ENCODE measurements around the gene NT5DC2. TPM values are rescaled to one million over a fixed set of nuclear protein-coding genes. Genes with fewer than 3 reads are reported as not detected.
A peak's percentile ranks its signal among the peaks of the same experiment; 100 is the strongest.
"Not testable (repeated sequence)": the region's sequence is repeated elsewhere in the genome, so short reads cannot be mapped to it uniquely, and the experiment has no call there.

The NT5DC2 gene
- total RNA-seq, 1 experiment from 2014 or later, result 212 TPM

GRCh38 chr3:52528586-52529375, 4.9 kb downstream of the NT5DC2 start:
- Mint-ChIP-seq H3K27ac (ENCODE audit: unreplicated experiment) (no peak overlapping the region), H3K4me3 (ENCODE audit: unreplicated experiment) (no peak overlapping the region), H3K9me3 (ENCODE audit: unreplicated experiment) (no peaks in the 10 kb centered on the region), H3K4me1 (ENCODE audit: low read depth, unreplicated experiment) (no peaks in the 10 kb centered on the region), H3K27me3 (ENCODE audit: insufficient read depth, unreplicated experiment) (no peaks in the 10 kb centered on the region), H3K36me3 (ENCODE audit: insufficient read depth, unreplicated experiment) (peaks cover 48% of the 10 kb centered on the region)
- ChIA-PET POLR2A (no interaction called here), CTCF (no interaction called here)
- no peaks in the 10 kb centered on the region for H3K9me3 ChIP-seq
- H3K27me3 ChIP-seq (replicated peaks; ENCODE audit: control insufficient read depth, insufficient read depth, low read length), result no peaks in the 10 kb centered on the region
- H3K4me3 ChIP-seq (ENCODE audit: low read depth, low read length), result no peak overlapping the region
- H3K4me1 ChIP-seq, result peaks cover 16% of the 10 kb centered on the region
- peaks cover 5% of the 10 kb centered on the region for H3K36me3 ChIP-seq (ENCODE audit: control insufficient read depth, insufficient read depth, low read length)
- TF ChIP-seq, protein P1, sequence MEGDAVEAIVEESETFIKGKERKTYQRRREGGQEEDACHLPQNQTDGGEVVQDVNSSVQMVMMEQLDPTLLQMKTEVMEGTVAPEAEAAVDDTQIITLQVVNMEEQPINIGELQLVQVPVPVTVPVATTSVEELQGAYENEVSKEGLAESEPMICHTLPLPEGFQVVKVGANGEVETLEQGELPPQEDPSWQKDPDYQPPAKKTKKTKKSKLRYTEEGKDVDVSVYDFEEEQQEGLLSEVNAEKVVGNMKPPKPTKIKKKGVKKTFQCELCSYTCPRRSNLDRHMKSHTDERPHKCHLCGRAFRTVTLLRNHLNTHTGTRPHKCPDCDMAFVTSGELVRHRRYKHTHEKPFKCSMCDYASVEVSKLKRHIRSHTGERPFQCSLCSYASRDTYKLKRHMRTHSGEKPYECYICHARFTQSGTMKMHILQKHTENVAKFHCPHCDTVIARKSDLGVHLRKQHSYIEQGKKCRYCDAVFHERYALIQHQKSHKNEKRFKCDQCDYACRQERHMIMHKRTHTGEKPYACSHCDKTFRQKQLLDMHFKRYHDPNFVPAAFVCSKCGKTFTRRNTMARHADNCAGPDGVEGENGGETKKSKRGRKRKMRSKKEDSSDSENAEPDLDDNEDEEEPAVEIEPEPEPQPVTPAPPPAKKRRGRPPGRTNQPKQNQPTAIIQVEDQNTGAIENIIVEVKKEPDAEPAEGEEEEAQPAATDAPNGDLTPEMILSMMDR (IDR thresholded peaks at IDR 0.05; ENCODE audit: insufficient read depth in 1 of 2, low read depth in 1 of 2, low read length in 1 of 2, severe bottlenecking in 1 of 2, unreplicated experiment in 1 of 2), result no peak
- intact Hi-C loops (cut with micrococcal nuclease; ENCODE audit: unreplicated experiment), result no loop called here
- no TSS peak for BruUV-seq (replicated peaks)
- DNase-seq, result no peak

- no peak overlapping the region for H3K27ac Mint-ChIP-seq (ENCODE audit: unreplicated experiment)
- BruUV-seq (replicated peaks), result TSS peak; percentile 16
- no peaks in the 10 kb centered on the region for H3K9me3 Mint-ChIP-seq (ENCODE audit: unreplicated experiment)
- H3K4me1 Mint-ChIP-seq (ENCODE audit: low read depth, unreplicated experiment), result no peaks in the 10 kb centered on the region
- H3K4me3 Mint-ChIP-seq (ENCODE audit: unreplicated experiment), result no peak overlapping the region
- H3K4me1 ChIP-seq, result peaks cover 16% of the 10 kb centered on the region
- H3K4me3 ChIP-seq (ENCODE audit: low read depth, low read length), result no peak overlapping the region
- no peaks in the 10 kb centered on the region for H3K27me3 Mint-ChIP-seq (ENCODE audit: insufficient read depth, unreplicated experiment)
- TF ChIP-seq, protein P1 (IDR thresholded peaks at IDR 0.05; ENCODE audit: insufficient read depth in 1 of 2, low read depth in 1 of 2, low read length in 1 of 2, severe bottlenecking in 1 of 2, unreplicated experiment in 1 of 2), result no peak
- ChIA-PET CTCF (no interaction called here), POLR2A (interaction anchor here (1.5 kb wide), 1 partner anchor 8 kb away, joined by 4 read pairs; the partner anchor contains the start of gene UQCC5)
- no peaks in the 10 kb centered on the region for H3K9me3 ChIP-seq
- peaks cover 5% of the 10 kb centered on the region for H3K36me3 ChIP-seq (ENCODE audit: control insufficient read depth, insufficient read depth, low read length)
- intact Hi-C loops (cut with micrococcal nuclease; ENCODE audit: unreplicated experiment), result no loop called here
- H3K36me3 Mint-ChIP-seq (ENCODE audit: insufficient read depth, unreplicated experiment), result peaks cover 51% of the 10 kb centered on the region
- no peaks in the 10 kb centered on the region for H3K27me3 ChIP-seq (replicated peaks; ENCODE audit: control insufficient read depth, insufficient read depth, low read length)
- DNase-seq, result peak in 1 of 2 experiments; percentile 29
Observed at GRCh38 chr3:52527732-52528585, 5.7 kb downstream of the NT5DC2 start.

GRCh38 chr3:52527039-52527731, 6.5 kb downstream of the NT5DC2 start:
- ChIA-PET POLR2A (interaction anchor here (1.5 kb wide), 1 partner anchor 9 kb away, joined by 4 read pairs; the partner anchor contains the start of gene UQCC5), CTCF (no interaction called here)
- Histone ChIP-seq H3K9me3 (no peaks in the 10 kb centered on the region), H3K27me3 (replicated peaks; ENCODE audit: control insufficient read depth, insufficient read depth, low read length) (no peaks in the 10 kb centered on the region), H3K36me3 (ENCODE audit: control insufficient read depth, insufficient read depth, low read length) (peaks cover 5% of the 10 kb centered on the region), H3K4me1 (peaks cover 10% of the 10 kb centered on the region), H3K4me3 (ENCODE audit: low read depth, low read length) (no peak overlapping the region)
- intact Hi-C loops (cut with micrococcal nuclease; ENCODE audit: unreplicated experiment), result no loop called here
- Mint-ChIP-seq H3K27ac (ENCODE audit: unreplicated experiment) (no peak overlapping the region), H3K4me1 (ENCODE audit: low read depth, unreplicated experiment) (no peaks in the 10 kb centered on the region), H3K27me3 (ENCODE audit: insufficient read depth, unreplicated experiment) (no peaks in the 10 kb centered on the region), H3K4me3 (ENCODE audit: unreplicated experiment) (no peak overlapping the region), H3K9me3 (ENCODE audit: unreplicated experiment) (no peaks in the 10 kb centered on the region), H3K36me3 (ENCODE audit: insufficient read depth, unreplicated experiment) (peaks cover 51% of the 10 kb centered on the region)
- no TSS peak for BruUV-seq (replicated peaks)
- peak in 1 of 2 experiments; percentile 38 for DNase-seq
- TF ChIP-seq, protein P1 (IDR thresholded peaks at IDR 0.05; ENCODE audit: insufficient read depth in 1 of 2, low read depth in 1 of 2, low read length in 1 of 2, severe bottlenecking in 1 of 2, unreplicated experiment in 1 of 2), result no peak

- H3K36me3 ChIP-seq (ENCODE audit: control insufficient read depth, insufficient read depth, low read length); H3K9me3 ChIP-seq; H3K9me3 Mint-ChIP-seq (ENCODE audit: unreplicated experiment); CTCF ChIA-PET; intact Hi-C loops (cut with micrococcal nuclease; ENCODE audit: unreplicated experiment); H3K27me3 ChIP-seq (replicated peaks; ENCODE audit: control insufficient read depth, insufficient read depth, low read length); H3K4me3 ChIP-seq (ENCODE audit: low read depth, low read length); DNase-seq; H3K27ac Mint-ChIP-seq (ENCODE audit: unreplicated experiment); H3K4me3 Mint-ChIP-seq (ENCODE audit: unreplicated experiment); H3K4me1 Mint-ChIP-seq (ENCODE audit: low read depth, unreplicated experiment); H3K4me1 ChIP-seq; BruUV-seq (replicated peaks); H3K27me3 Mint-ChIP-seq (ENCODE audit: insufficient read depth, unreplicated experiment): not testable (repeated sequence)
- POLR2A ChIA-PET, result interaction anchor here (1.5 kb wide), 1 partner anchor 9 kb away, joined by 4 read pairs; the partner anchor contains the start of gene UQCC5
- peaks cover 51% of the 10 kb centered on the region for H3K36me3 Mint-ChIP-seq (ENCODE audit: insufficient read depth, unreplicated experiment)
Observed at GRCh38 chr3:52526671-52527038, 7.0 kb downstream of the NT5DC2 start.

Data from Caco-2 (cell line).